SK-N-MC (cell line): ENCODE results near the gene TNNT2.

Experiments
- DNase-seq: peaks from one replicate; pipeline ENCODE4 v3.0.0-alpha.2; 2011; ENCODE audit warnings: low read depth, low spot score
- H3K27ac ChIP-seq: fragments of 200-600 bp; sonication (generic); 2 replicates; pipeline ENCODE4 v1.5.1; 2016; ENCODE audit warnings: mixed run types
- H3K36me3 ChIP-seq: fragments of 200-600 bp; sonication (generic); 2 replicates; pipeline ENCODE4 v1.6.1; 2017; ENCODE audit warnings: antibody characterized with exemption, low read length, mixed read lengths; ENCODE audit not compliant: insufficient read depth
- H3K4me3 ChIP-seq: fragments of 200-600 bp; sonication (generic); 2 replicates; pipeline ENCODE4 v1.5.1; 2016
- H3K9ac ChIP-seq: fragments of 200-600 bp; sonication (generic); 2 replicates; pipeline ENCODE4 v1.8.0; 2017; ENCODE audit warnings: mixed run types, mixed read lengths; ENCODE audit not compliant: insufficient read length
- H3K9me3 ChIP-seq: fragments of 200-600 bp; sonication (generic); 2 replicates; pipeline ENCODE4 v1.6.1; 2017; ENCODE audit warnings: low read depth, mild to moderate bottlenecking, antibody characterized with exemption, low read length, moderate library complexity, mixed read lengths
- EZH2 ChIP-seq: fragments of 200-600 bp; sonication (generic); IDR thresholded peaks from one replicate; pipeline ENCODE4 v1.6.1; 2017; ENCODE audit warnings: antibody characterized with exemption
- FOXP2 ChIP-seq: optimal IDR thresholded peaks from 2 replicates; pipeline ENCODE3; 2011; ENCODE audit warnings: mild to moderate bottlenecking, moderate library complexity; ENCODE audit not compliant: insufficient read depth; ENCODE audit errors: extremely low read length, control extremely low read depth
- POLR2AphosphoS5 ChIP-seq: IDR thresholded peaks from 2 replicates; pipeline ENCODE4 v1.6.1; 2012; ENCODE audit warnings: mild to moderate bottlenecking, low read depth, low read length, borderline replicate concordance

The TNNT2 gene

GRCh38 chr1:201376464-201377374 lies 761 bp downstream of the TNNT2 start:
- TF ChIP-seq EZH2 = no peak
- no peak for TF ChIP-seq FOXP2
- TF ChIP-seq POLR2AphosphoS5 = no peak
- DNase-seq = no peak

GRCh38 chr1:201376107-201376463 lies 1.4 kb downstream of the TNNT2 start:
- Histone ChIP-seq H3K4me3 (no peak overlapping the region), H3K27ac (no peak overlapping the region), H3K9ac (no peak overlapping the region), H3K36me3 (no peaks in the 10 kb centered on the region), H3K9me3 (no peaks in the 10 kb centered on the region)
- DNase-seq = no peak
- no peak for TF ChIP-seq FOXP2
- no peak for TF ChIP-seq EZH2
- no peak for TF ChIP-seq POLR2AphosphoS5

More at GRCh38 chr1:201376464-201377374, 761 bp downstream of the TNNT2 start:
- Histone ChIP-seq H3K4me3 (no peak overlapping the region), H3K9me3 (no peaks in the 10 kb centered on the region), H3K9ac (no peak overlapping the region), H3K27ac (no peak overlapping the region), H3K36me3 (no peaks in the 10 kb centered on the region)

- TF ChIP-seq EZH2 = no peak
- no peak for TF ChIP-seq FOXP2
- TF ChIP-seq POLR2AphosphoS5 = no peak
- H3K9ac ChIP-seq = no peak overlapping the region
- H3K36me3 ChIP-seq = no peaks in the 10 kb centered on the region
- no peak overlapping the region for H3K27ac ChIP-seq
- no peaks in the 10 kb centered on the region for H3K9me3 ChIP-seq
- no peak for DNase-seq
- no peak overlapping the region for H3K4me3 ChIP-seq
These were observed 2.3 kb downstream of the TNNT2 start for GRCh38 chr1:201375169-201375568.

- Histone ChIP-seq H3K27ac (no peak overlapping the region), H3K9ac (no peak overlapping the region), H3K9me3 (no peaks in the 10 kb centered on the region), H3K36me3 (no peaks in the 10 kb centered on the region), H3K4me3 (no peak overlapping the region)
- no peak for TF ChIP-seq EZH2
- TF ChIP-seq FOXP2 = no peak
- no peak for TF ChIP-seq POLR2AphosphoS5
- DNase-seq = no peak
These were observed 3.1 kb downstream of the TNNT2 start for GRCh38 chr1:201374364-201374763.

GRCh38 chr1:201371792-201372191 lies 5.7 kb downstream of the TNNT2 start:
- no peak overlapping the region for H3K4me3 ChIP-seq
- H3K9ac ChIP-seq = no peak overlapping the region
- H3K27ac ChIP-seq = no peak overlapping the region
- H3K9me3 ChIP-seq = no peaks in the 10 kb centered on the region
- no peaks in the 10 kb centered on the region for H3K36me3 ChIP-seq
- DNase-seq = no peak
- TF ChIP-seq POLR2AphosphoS5 = no peak
- TF ChIP-seq FOXP2 = no peak
- no peak for TF ChIP-seq EZH2

- Histone ChIP-seq H3K9me3 (no peaks in the 10 kb centered on the region), H3K4me3 (no peak overlapping the region), H3K27ac (no peak overlapping the region), H3K36me3 (no peaks in the 10 kb centered on the region), H3K9ac (no peak overlapping the region)
- no peak for DNase-seq
- TF ChIP-seq EZH2 = no peak
- TF ChIP-seq POLR2AphosphoS5 = no peak
- TF ChIP-seq FOXP2 = no peak
These were observed 6.2 kb downstream of the TNNT2 start for GRCh38 chr1:201371276-201371675.

GRCh38 chr1:201370500-201370899 lies 7.0 kb downstream of the TNNT2 start:
- Histone ChIP-seq H3K4me3 (no peak overlapping the region), H3K27ac (no peak overlapping the region), H3K36me3 (no peaks in the 10 kb centered on the region), H3K9ac (no peak overlapping the region), H3K9me3 (no peaks in the 10 kb centered on the region)
- no peak for DNase-seq
- no peak for TF ChIP-seq POLR2AphosphoS5
- TF ChIP-seq EZH2 = no peak
- TF ChIP-seq FOXP2 = no peak

GRCh38 chr1:201369209-201369608 lies 8.3 kb downstream of the TNNT2 start:
- TF ChIP-seq FOXP2 = no peak
- no peak for TF ChIP-seq EZH2
- no peak for TF ChIP-seq POLR2AphosphoS5
- Histone ChIP-seq H3K27ac (no peak overlapping the region), H3K36me3 (no peaks in the 10 kb centered on the region), H3K4me3 (no peak overlapping the region), H3K9ac (no peak overlapping the region), H3K9me3 (no peaks in the 10 kb centered on the region)
- DNase-seq = no peak

GRCh38 chr1:201366696-201367095 lies 10.8 kb downstream of the TNNT2 start:
- Histone ChIP-seq H3K9me3 (no peaks in the 10 kb centered on the region), H3K36me3 (no peaks in the 10 kb centered on the region)
- TF ChIP-seq EZH2 = no peak
- no peak for TF ChIP-seq FOXP2
- no peak for TF ChIP-seq POLR2AphosphoS5

More at GRCh38 chr1:201366696-201367095, 10.8 kb downstream of the TNNT2 start:
- no peak overlapping the region for H3K4me3 ChIP-seq
- no peak overlapping the region for H3K27ac ChIP-seq
- no peak overlapping the region for H3K9ac ChIP-seq
- no peak for DNase-seq
